Measurements from ENCODE around the gene KCTD4. TPM values are rescaled to one million over a fixed set of nuclear protein-coding genes. Genes with fewer than 3 reads are reported as not detected.
"Not testable (repeated sequence)": the region's sequence is repeated elsewhere in the genome, so short reads cannot be mapped to it uniquely, and the experiment has no call there.

KCTD4 gene
- polyA plus RNA-seq, 3 donors: 0.45 to 0.61 (median 0.61) TPM

GRCh38 chr13:45219938-45220375 is 19.1 kb upstream of the KCTD4 start:
- DNase-seq (ENCODE audit: extremely low read depth in 1 of 11, low read depth in 9 of 11, low spot score in 4 of 11): no peak

GRCh38 chr13:45219123-45219891 is 18.5 kb upstream of the KCTD4 start:
- DNase-seq (ENCODE audit: extremely low read depth in 1 of 11, low read depth in 9 of 11, low spot score in 4 of 11): no peak

- no peak for DNase-seq (ENCODE audit: extremely low read depth in 1 of 11, low read depth in 9 of 11, low spot score in 4 of 11)
Observed at GRCh38 chr13:45218689-45219088, 17.8 kb upstream of the KCTD4 start.

GRCh38 chr13:45216193-45216592 is 15.3 kb upstream of the KCTD4 start:
- no peak for DNase-seq (ENCODE audit: extremely low read depth in 1 of 11, low read depth in 9 of 11, low spot score in 4 of 11)

- DNase-seq (ENCODE audit: extremely low read depth in 1 of 11, low read depth in 9 of 11, low spot score in 4 of 11): no peak
Observed at GRCh38 chr13:45215392-45216077, 14.7 kb upstream of the KCTD4 start.

- no peak for DNase-seq (ENCODE audit: extremely low read depth in 1 of 11, low read depth in 9 of 11, low spot score in 4 of 11)
Observed at GRCh38 chr13:45209229-45209628, 8.4 kb upstream of the KCTD4 start.

- no peak for DNase-seq (ENCODE audit: extremely low read depth in 1 of 11, low read depth in 9 of 11, low spot score in 4 of 11)
Observed at GRCh38 chr13:45208132-45208531, 7.3 kb upstream of the KCTD4 start.

GRCh38 chr13:45207319-45207718 is 6.5 kb upstream of the KCTD4 start:
- no peak for DNase-seq (ENCODE audit: extremely low read depth in 1 of 11, low read depth in 9 of 11, low spot score in 4 of 11)

- no peak for DNase-seq (ENCODE audit: extremely low read depth in 1 of 11, low read depth in 9 of 11, low spot score in 4 of 11)
Observed at GRCh38 chr13:45206340-45206739, 5.5 kb upstream of the KCTD4 start.

GRCh38 chr13:45205124-45205523 is 4.3 kb upstream of the KCTD4 start:
- DNase-seq (ENCODE audit: extremely low read depth in 1 of 11, low read depth in 9 of 11, low spot score in 4 of 11): no peak

- DNase-seq (ENCODE audit: extremely low read depth in 1 of 11, low read depth in 9 of 11, low spot score in 4 of 11): no peak
Observed at GRCh38 chr13:45199711-45200110, 1.1 kb downstream of the KCTD4 start.

- no peak for DNase-seq (ENCODE audit: extremely low read depth in 1 of 11, low read depth in 9 of 11, low spot score in 4 of 11)
Observed at GRCh38 chr13:45198924-45199323, 1.9 kb downstream of the KCTD4 start.

- no peak for DNase-seq (ENCODE audit: extremely low read depth in 1 of 11, low read depth in 9 of 11, low spot score in 4 of 11)
Observed at GRCh38 chr13:45198041-45198440, 2.8 kb downstream of the KCTD4 start.

GRCh38 chr13:45196622-45197021 is 4.2 kb downstream of the KCTD4 start:
- DNase-seq (ENCODE audit: extremely low read depth in 1 of 11, low read depth in 9 of 11, low spot score in 4 of 11): no peak

GRCh38 chr13:45196096-45196495 is 4.7 kb downstream of the KCTD4 start:
- DNase-seq (ENCODE audit: extremely low read depth in 1 of 11, low read depth in 9 of 11, low spot score in 4 of 11): no peak

- DNase-seq (ENCODE audit: extremely low read depth in 1 of 11, low read depth in 9 of 11, low spot score in 4 of 11): no peak
Observed at GRCh38 chr13:45195421-45195820, 5.4 kb downstream of the KCTD4 start.

GRCh38 chr13:45194081-45194939 is 6.5 kb downstream of the KCTD4 start:
- no peak for DNase-seq (ENCODE audit: extremely low read depth in 1 of 11, low read depth in 9 of 11, low spot score in 4 of 11)

- DNase-seq (ENCODE audit: extremely low read depth in 1 of 11, low read depth in 9 of 11, low spot score in 4 of 11): no peak
Observed at GRCh38 chr13:45191874-45192273, 9.0 kb downstream of the KCTD4 start.

- DNase-seq (ENCODE audit: extremely low read depth in 1 of 11, low read depth in 9 of 11, low spot score in 4 of 11): not testable (repeated sequence)
Observed at GRCh38 chr13:45189511-45189910, 11.3 kb downstream of the KCTD4 start.

GRCh38 chr13:45189077-45189476 is 11.8 kb downstream of the KCTD4 start:
- not testable (repeated sequence) for DNase-seq (ENCODE audit: extremely low read depth in 1 of 11, low read depth in 9 of 11, low spot score in 4 of 11)
